Keratinocyte (primary cell): ENCODE measurements around the gene GNS. TPM values are rescaled to one million over a fixed set of nuclear protein-coding genes. Genes with fewer than 3 reads are reported as not detected.
A peak's percentile ranks its signal among the peaks of the same experiment; 100 is the strongest.

ENCODE experiments used
- DNase-seq: peaks from one replicate; pipeline ENCODE4 v3.0.0-alpha.2; 2011; ENCODE audit warnings: low read depth, missing footprints, low spot score
- FAIRE-seq: peaks from 2 replicates; lab custom pipeline; 2011; peaks lifted over from hg19 to GRCh38; lab: Jason Lieb, UNC
- H2AFZ ChIP-seq: 2 replicates; pipeline ENCODE4 v1.6.0; 2012; ENCODE audit warnings: low read length, control low read depth, inconsistent platforms; ENCODE audit not compliant: control insufficient read depth
- H3K27ac ChIP-seq: 2 replicates; pipeline ENCODE4 v1.5.1; 2011; ENCODE audit warnings: low read length; ENCODE audit not compliant: control insufficient read depth, insufficient read depth
- H3K27me3 ChIP-seq: 3 replicates; pipeline ENCODE4 v1.6.0; 2011; ENCODE audit warnings: low read length; ENCODE audit not compliant: control insufficient read depth, insufficient read depth; ENCODE audit errors: extremely low read depth
- H3K36me3 ChIP-seq, 2 experiments: 2 replicates in 1 of 2; 3 replicates in 1 of 2; pipeline ENCODE4 v1.5.1; 2011; ENCODE audit warnings: low read length in 2 of 2, mild to moderate bottlenecking in 1 of 2; ENCODE audit not compliant: control insufficient read depth in 2 of 2, insufficient read depth in 2 of 2; ENCODE audit errors: extremely low read depth in 1 of 2
- H3K4me1 ChIP-seq: 3 replicates; pipeline ENCODE4 v1.5.1; 2011; ENCODE audit warnings: low read length; ENCODE audit not compliant: control insufficient read depth, insufficient read depth; ENCODE audit errors: extremely low read depth
- H3K4me2 ChIP-seq: 3 replicates; pipeline ENCODE4 v1.6.0; 2011; ENCODE audit warnings: low read depth, low read length; ENCODE audit not compliant: control insufficient read depth, insufficient read depth; ENCODE audit errors: extremely low read depth
- H3K4me3 ChIP-seq, 3 experiments: fragments of 200-600 bp in 1 of 3; sonication (generic) in 1 of 3; 2 replicates in 2 of 3; 3 replicates in 1 of 3; pipeline ENCODE4 v1.5.1; 2011 to 2016; ENCODE audit warnings: low read length in 3 of 3, mild to moderate bottlenecking in 3 of 3, control low read depth in 2 of 3, inconsistent platforms in 1 of 3, low read depth in 1 of 3, mixed read lengths in 1 of 3, mixed run types in 1 of 3, moderate library complexity in 1 of 3; ENCODE audit not compliant: control insufficient read depth in 2 of 3, insufficient read depth in 2 of 3; ENCODE audit errors: extremely low read depth in 1 of 3
- H3K79me2 ChIP-seq: 2 replicates; pipeline ENCODE4 v1.6.0; 2012; ENCODE audit warnings: low read length; ENCODE audit not compliant: control insufficient read depth, insufficient read depth
- H3K9ac ChIP-seq: 3 replicates; pipeline ENCODE4 v1.6.0; 2011; ENCODE audit warnings: low read length; ENCODE audit not compliant: control insufficient read depth, insufficient read depth; ENCODE audit errors: extremely low read depth
- H3K9me1 ChIP-seq: 3 replicates; pipeline ENCODE4 v1.6.0; 2011; ENCODE audit warnings: low read length; ENCODE audit not compliant: control insufficient read depth, insufficient read depth; ENCODE audit errors: extremely low read depth
- H3K9me3 ChIP-seq: 2 replicates; pipeline ENCODE4 v1.5.1; 2012; ENCODE audit warnings: low read depth, low read length; ENCODE audit not compliant: control insufficient read depth
- H4K20me1 ChIP-seq: 3 replicates; pipeline ENCODE4 v1.6.0; 2011; ENCODE audit warnings: low read length; ENCODE audit not compliant: control insufficient read depth, insufficient read depth; ENCODE audit errors: extremely low read depth
- CTCF ChIP-seq, 3 experiments: IDR thresholded peaks in 1 of 3; conservative IDR thresholded peaks in 1 of 3; optimal IDR thresholded peaks in 1 of 3; 2 replicates in 2 of 3; 3 replicates in 1 of 3; pipeline versions ENCODE3 to v1.5.1; 2011; ENCODE audit warnings: low read length in 3 of 3, mild to moderate bottlenecking in 3 of 3, moderate library complexity in 2 of 3, control low read depth in 1 of 3, inconsistent platforms in 1 of 3; ENCODE audit not compliant: insufficient read depth in 2 of 3; ENCODE audit errors: extremely low read depth in 1 of 3
- EZH2 ChIP-seq: IDR thresholded peaks from one replicate; pipeline ENCODE4 v1.6.1; 2012; ENCODE audit warnings: inconsistent platforms, mild to moderate bottlenecking, low read length, moderate library complexity
- dilution Hi-C: fragments of 300-500 bp; cut with MboI; formaldehyde crosslinking; loops from one replicate; pipeline ENCODE4 v1.7.0; 2020; ENCODE audit warnings: low sequenced_read_pairs; ENCODE audit not compliant: extremely low pct_ligation_motif_present
- polyA plus RNA-seq, 5 experiments: library from polyadenylated mRNA; depleted of rRNA in 3 of 5; stranded (reverse) in 3 of 5; stranded (forward) in 1 of 5; unstranded in 1 of 5; fragments of >200 nt; gene quantifications; 1 replicate in 1 of 5; 2 replicates in 3 of 5; 3 replicates in 1 of 5; pipeline versions ENCODE4 v1.2.1 to v1.2.3, GENCODE V29; 2011 to 2012; ENCODE audit warnings: missing spikeins in 2 of 5, low read depth in 1 of 5, low replicate concordance in 1 of 5

GNS gene
- polyA plus RNA-seq, 1 donor (not counting 4 experiments of a cell fraction or from before 2014, with no cell fraction given) = 57.8 TPM

GRCh38 chr12:64682572-64683277, 76.5 kb downstream of the GNS start:
- Histone ChIP-seq H3K4me1 (peaks cover 23% of the 10 kb centered on the region), H3K9ac (no peak overlapping the region), H3K27me3 (no peaks in the 10 kb centered on the region), H3K4me2 (no peak overlapping the region), H3K79me2 (peaks cover 13% of the 10 kb centered on the region), H3K9me3 (no peaks in the 10 kb centered on the region), H3K36me3 (peaks cover 2 to 3% of the 10 kb centered on the region in 2 experiments), H3K27ac (no peak overlapping the region), H3K4me3 (no peak overlapping the region), H4K20me1 (no peaks in the 10 kb centered on the region), H2AFZ (no peak overlapping the region), H3K9me1 (no peaks in the 10 kb centered on the region)
- no peak for FAIRE-seq
- dilution Hi-C loops = loop anchor here (25.0 kb wide), 1 partner anchor 145 kb away; no protein-coding TSS in a partner anchor
- TF ChIP-seq CTCF (optimal IDR thresholded peaks at IDR 0.05 in 1 of 3, IDR thresholded peaks at IDR 0.05 in 1 of 3, conservative IDR thresholded peaks at IDR 0.05 in 1 of 3; ENCODE audit: extremely low read depth in 1 of 3, insufficient read depth in 2 of 3, low read length in 3 of 3) = no peak
- no peak for TF ChIP-seq EZH2
- no peak for DNase-seq

- no peak for TF ChIP-seq CTCF (optimal IDR thresholded peaks at IDR 0.05 in 1 of 3, IDR thresholded peaks at IDR 0.05 in 1 of 3, conservative IDR thresholded peaks at IDR 0.05 in 1 of 3; ENCODE audit: extremely low read depth in 1 of 3, insufficient read depth in 2 of 3, low read length in 3 of 3)
- Histone ChIP-seq H3K9me3 (no peaks in the 10 kb centered on the region), H3K27ac (no peak overlapping the region), H3K79me2 (peaks cover 13% of the 10 kb centered on the region), H3K4me3 (no peak overlapping the region), H3K36me3 (peaks cover 0 to 3% of the 10 kb centered on the region in 2 experiments), H3K9me1 (no peaks in the 10 kb centered on the region), H4K20me1 (no peaks in the 10 kb centered on the region), H3K9ac (no peak overlapping the region), H3K4me2 (peak overlapping the region; percentile 5), H2AFZ (no peak overlapping the region), H3K4me1 (peaks cover 23% of the 10 kb centered on the region), H3K27me3 (no peaks in the 10 kb centered on the region)
- no peak for DNase-seq
- FAIRE-seq = no peak
- dilution Hi-C loops = loop anchor here (25.0 kb wide), 1 partner anchor 144 kb away; no protein-coding TSS in a partner anchor
These were observed 77.8 kb downstream of the GNS start for GRCh38 chr12:64681200-64682052.
